Activated B cell treated with CpG ODN at 0.5 μM for 24 hours (primary cell): ENCODE data around the gene SLC17A9. TPM values are rescaled to one million over a fixed set of nuclear protein-coding genes. Genes with fewer than 3 reads are reported as not detected.

Source experiments
- ATAC-seq: fragments of 200-7000 bp; cut with Tn5 transposase; one replicate; pipeline ENCODE4 v1.10.0; 2021; ENCODE audit warnings: low read depth, mild to moderate bottlenecking, moderate library complexity
- CTCF ChIA-PET: fragments of 350-600 bp; sonication (Branson Sonifier 250); formaldehyde crosslinking; loops from one replicate; lab custom pipeline; 2021; ENCODE audit warnings: antibody characterized with exemption; lab: Charles Lee
- POLR2A ChIA-PET: fragments of 350-600 bp; sonication (Branson Sonifier 250); formaldehyde crosslinking; loops from one replicate; lab custom pipeline; 2021; ENCODE audit warnings: antibody characterized with exemption; lab: Charles Lee
- DNase-seq: peaks from one replicate; pipeline ENCODE4 v3.0.0; 2022
- H3K27ac Mint-ChIP-seq: one replicate; pipeline ENCODE4 v1.8.0; 2020; ENCODE audit warnings: mixed read lengths
- H3K27me3 Mint-ChIP-seq: one replicate; pipeline ENCODE4 v1.8.0; 2021; ENCODE audit warnings: mixed read lengths
- H3K36me3 Mint-ChIP-seq: one replicate; pipeline ENCODE4 v1.8.0; 2021; ENCODE audit warnings: low read depth, mixed read lengths
- H3K4me1 Mint-ChIP-seq: one replicate; pipeline ENCODE4 v1.8.0; 2021; ENCODE audit warnings: mixed read lengths
- H3K4me3 Mint-ChIP-seq: one replicate; pipeline ENCODE4 v1.8.0; 2020; ENCODE audit warnings: mild to moderate bottlenecking, mixed read lengths
- H3K9me3 Mint-ChIP-seq: one replicate; pipeline ENCODE4 v1.8.0; 2020; ENCODE audit warnings: mixed read lengths
- intact Hi-C: fragments of 100-400 bp; cut with micrococcal nuclease; formaldehyde crosslinking; loops from one replicate; pipeline ENCODE4 v1.15.1; 2024
- total RNA-seq: library from RNA; stranded (reverse); gene quantifications from 2 replicates; pipeline ENCODE4 v1.2.3, GENCODE V29; 2022
- TF ChIP-seq, protein P1 (sequence below): fragments of 200-600 bp; IDR thresholded peaks from one replicate; pipeline ENCODE4 v1.8.0; 2022; ENCODE audit warnings: antibody characterized with exemption, mild to moderate bottlenecking

The SLC17A9 gene
- total RNA-seq, 1 donor from 2014 or later: 47.6 TPM

DNA sequence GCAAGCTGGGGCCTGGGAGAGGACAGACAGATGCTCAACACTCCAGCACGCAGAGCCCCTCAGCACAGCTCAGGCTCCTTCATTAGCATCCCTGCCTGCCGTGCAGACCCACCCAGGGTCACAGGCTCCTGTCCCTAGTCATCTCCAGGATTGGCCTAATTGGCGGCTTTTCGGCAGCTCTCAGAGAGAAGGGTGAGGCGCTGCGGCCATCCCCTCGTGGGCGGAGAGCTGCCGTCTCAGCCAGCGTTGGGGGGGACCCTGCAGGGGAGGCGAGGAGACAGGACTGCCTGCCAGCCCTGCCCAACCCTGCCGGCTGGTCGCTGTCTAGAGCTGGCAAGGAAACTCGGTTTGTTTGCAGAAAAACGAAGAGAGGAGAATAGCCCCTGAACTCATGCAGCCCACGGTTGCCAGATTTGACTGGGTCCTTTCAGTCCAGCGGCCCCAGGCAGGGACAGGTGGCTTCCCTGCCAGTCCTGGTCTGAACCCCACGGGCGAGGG is 27.4 kb downstream of the SLC17A9 start:
- ChIA-PET POLR2A (interaction anchor here (0.7 to 1.0 kb wide), 2 partner anchors 7 to 20 kb away, joined by 3 read pairs; no protein-coding TSS in a partner anchor), CTCF (interaction anchor here (1.4 to 2.5 kb wide), 2 partner anchors 29 to 78 kb away, joined by 4 to 11 read pairs; no protein-coding TSS in a partner anchor)
- intact Hi-C loops: loop anchor here (5.0 kb wide), 1 partner anchor 678 kb away; the partner anchor contains the start of gene ADRM1
- TF ChIP-seq, protein P1, sequence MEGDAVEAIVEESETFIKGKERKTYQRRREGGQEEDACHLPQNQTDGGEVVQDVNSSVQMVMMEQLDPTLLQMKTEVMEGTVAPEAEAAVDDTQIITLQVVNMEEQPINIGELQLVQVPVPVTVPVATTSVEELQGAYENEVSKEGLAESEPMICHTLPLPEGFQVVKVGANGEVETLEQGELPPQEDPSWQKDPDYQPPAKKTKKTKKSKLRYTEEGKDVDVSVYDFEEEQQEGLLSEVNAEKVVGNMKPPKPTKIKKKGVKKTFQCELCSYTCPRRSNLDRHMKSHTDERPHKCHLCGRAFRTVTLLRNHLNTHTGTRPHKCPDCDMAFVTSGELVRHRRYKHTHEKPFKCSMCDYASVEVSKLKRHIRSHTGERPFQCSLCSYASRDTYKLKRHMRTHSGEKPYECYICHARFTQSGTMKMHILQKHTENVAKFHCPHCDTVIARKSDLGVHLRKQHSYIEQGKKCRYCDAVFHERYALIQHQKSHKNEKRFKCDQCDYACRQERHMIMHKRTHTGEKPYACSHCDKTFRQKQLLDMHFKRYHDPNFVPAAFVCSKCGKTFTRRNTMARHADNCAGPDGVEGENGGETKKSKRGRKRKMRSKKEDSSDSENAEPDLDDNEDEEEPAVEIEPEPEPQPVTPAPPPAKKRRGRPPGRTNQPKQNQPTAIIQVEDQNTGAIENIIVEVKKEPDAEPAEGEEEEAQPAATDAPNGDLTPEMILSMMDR: no peak
- no peaks in the 10 kb centered on the region for H3K36me3 Mint-ChIP-seq
- H3K4me1 Mint-ChIP-seq: peaks cover 51% of the 10 kb centered on the region
- H3K4me3 Mint-ChIP-seq: no peak overlapping the region
- ATAC-seq: no peak
- DNase-seq: no peak
- H3K27ac Mint-ChIP-seq: no peak overlapping the region
- H3K27me3 Mint-ChIP-seq: peaks cover 30% of the 10 kb centered on the region
- H3K9me3 Mint-ChIP-seq: no peaks in the 10 kb centered on the region

DNA sequence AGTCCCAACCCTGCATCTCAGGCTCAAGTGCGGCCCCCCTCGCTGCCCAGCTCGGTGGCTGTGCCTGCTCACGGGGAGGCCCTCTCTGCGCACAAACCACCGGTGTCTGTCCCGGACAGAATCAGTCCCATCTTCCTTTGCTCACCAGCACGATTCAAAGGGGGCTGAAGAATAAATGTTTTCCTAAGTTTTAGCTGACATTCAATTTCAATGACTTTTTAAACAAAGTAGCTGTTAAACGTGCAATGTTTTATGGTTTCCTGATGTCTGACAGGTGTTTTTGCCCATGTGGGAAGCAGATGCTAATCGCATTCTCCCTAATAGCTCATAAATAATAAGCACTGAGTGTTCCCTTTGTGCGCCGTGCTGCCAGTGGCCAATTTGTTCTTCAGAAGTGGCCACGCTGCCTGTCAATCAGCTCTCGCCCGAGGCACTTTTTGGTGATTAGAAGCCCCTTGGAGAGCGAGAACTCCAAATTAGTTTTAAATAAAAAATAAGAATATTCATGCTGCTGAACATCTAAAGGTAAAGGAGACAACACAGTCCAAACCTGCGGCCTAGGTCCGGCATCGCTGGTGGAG is 28.0 kb downstream of the SLC17A9 start:
- ChIA-PET POLR2A (interaction anchor here (0.7 to 1.6 kb wide), 3 partner anchors 8 to 27 kb away, joined by 3 to 7 read pairs (median 3); no protein-coding TSS in a partner anchor), CTCF (interaction anchor here (2.5 kb wide), 1 partner anchor 29 kb away, joined by 11 read pairs; no protein-coding TSS in a partner anchor)
- TF ChIP-seq, protein P1: no peak
- H3K9me3 Mint-ChIP-seq: no peaks in the 10 kb centered on the region
- H3K36me3 Mint-ChIP-seq: no peaks in the 10 kb centered on the region
- no peak for DNase-seq
- peaks cover 31% of the 10 kb centered on the region for H3K27me3 Mint-ChIP-seq
- H3K4me1 Mint-ChIP-seq: peaks cover 51% of the 10 kb centered on the region
- intact Hi-C loops: no loop called here
- H3K27ac Mint-ChIP-seq: no peak overlapping the region
- no peak overlapping the region for H3K4me3 Mint-ChIP-seq
- ATAC-seq: no peak

DNA sequence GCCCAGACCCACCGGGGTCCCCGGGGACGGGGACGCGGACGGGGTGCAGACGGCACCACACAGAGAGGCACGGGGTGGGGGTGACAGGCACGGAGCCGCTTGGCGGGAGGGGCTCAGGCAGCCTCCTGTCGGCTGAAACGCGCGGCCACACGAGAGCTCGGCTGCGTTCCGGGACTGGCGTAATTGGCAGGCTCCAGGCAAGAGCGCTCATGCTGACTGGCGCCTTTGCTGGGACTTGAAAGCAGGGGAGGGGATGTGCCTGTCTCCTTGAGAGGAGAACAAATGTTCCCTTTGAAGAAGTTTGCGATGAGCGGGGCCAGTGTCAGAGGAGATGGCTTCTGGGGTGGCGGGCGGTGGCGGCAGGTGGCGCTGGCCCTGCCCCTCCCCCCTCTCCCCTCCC is 28.5 kb downstream of the SLC17A9 start:
- H3K4me1 Mint-ChIP-seq: peaks cover 51% of the 10 kb centered on the region

DNA sequence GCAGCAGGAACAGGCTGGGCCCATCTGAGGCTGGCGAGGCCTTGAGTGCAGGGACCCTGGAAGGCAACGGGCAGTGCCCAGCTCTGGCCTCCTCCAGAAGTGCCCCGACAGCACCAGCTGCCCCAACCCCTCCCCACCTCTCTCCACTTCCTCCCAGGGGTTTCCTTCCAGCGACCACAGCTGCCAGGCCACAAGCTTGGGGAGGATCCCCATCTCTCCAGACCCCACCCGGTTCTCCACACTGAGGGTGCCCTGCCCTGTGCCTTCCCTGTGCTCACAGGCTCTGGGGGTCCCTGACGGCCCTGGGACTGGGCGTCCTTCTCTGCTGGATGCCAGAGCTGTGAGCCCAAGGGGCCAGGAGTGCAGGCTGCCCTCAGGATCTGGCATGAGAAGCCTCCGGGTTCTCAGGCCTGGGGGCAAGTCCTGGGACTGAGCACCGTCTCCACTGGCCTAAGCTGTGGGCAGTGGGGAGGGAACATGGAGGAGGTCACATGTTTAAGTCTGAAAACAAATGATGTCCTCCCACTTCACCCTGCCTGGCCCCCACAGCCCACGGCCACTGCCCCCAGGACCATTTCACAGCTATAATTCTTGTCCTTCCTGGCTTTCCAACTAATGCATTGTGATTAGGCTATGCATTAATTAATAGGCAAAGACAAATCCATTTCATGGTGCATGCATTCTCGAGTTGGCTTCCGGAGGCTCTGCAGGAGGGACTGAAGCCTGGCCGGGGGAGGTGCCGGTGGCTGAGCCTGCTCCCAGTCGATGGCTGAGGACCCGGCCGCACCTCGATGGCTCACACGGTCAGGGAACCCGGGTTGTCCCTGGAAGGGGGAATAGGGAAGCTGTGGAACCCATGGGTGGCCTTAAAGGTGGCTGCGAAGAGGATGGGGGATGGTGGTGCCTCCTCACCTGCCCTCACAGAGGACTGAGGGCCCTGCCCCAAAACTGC is 29.9 kb downstream of the SLC17A9 start:
- H3K27ac Mint-ChIP-seq: no peak overlapping the region
- TF ChIP-seq, protein P1: no peak
- DNase-seq: no peak
- H3K9me3 Mint-ChIP-seq: no peaks in the 10 kb centered on the region
- H3K4me3 Mint-ChIP-seq: no peak overlapping the region
- intact Hi-C loops: no loop called here
- ChIA-PET POLR2A (interaction anchor here (1.6 kb wide), 1 partner anchor 29 kb away, joined by 7 read pairs; no protein-coding TSS in a partner anchor), CTCF (interaction anchor here (1.0 kb wide), 1 partner anchor 10 kb away, joined by 3 read pairs; no protein-coding TSS in a partner anchor)
- H3K36me3 Mint-ChIP-seq: no peaks in the 10 kb centered on the region
- no peak for ATAC-seq
- H3K4me1 Mint-ChIP-seq: peaks cover 42% of the 10 kb centered on the region
- H3K27me3 Mint-ChIP-seq: peaks cover 32% of the 10 kb centered on the region

More for the DNA sequence above, 28.5 kb downstream of the SLC17A9 start:
- ChIA-PET POLR2A (interaction anchor here (0.6 to 1.6 kb wide), 3 partner anchors 8 to 357 kb away, joined by 3 to 7 read pairs (median 5); no protein-coding TSS in a partner anchor), CTCF (no interaction called here)
- Mint-ChIP-seq H3K9me3 (no peaks in the 10 kb centered on the region), H3K4me3 (no peak overlapping the region), H3K27ac (no peak overlapping the region), H3K27me3 (peaks cover 31% of the 10 kb centered on the region), H3K36me3 (no peaks in the 10 kb centered on the region)
- intact Hi-C loops: no loop called here
- ATAC-seq (no peak), DNase-seq (no peak)
- TF ChIP-seq, protein P1: no peak
